Psoas muscle (tissue), 8 donors: Measurements from ENCODE around the gene TSPAN9. TPM values are rescaled to one million over a fixed set of nuclear protein-coding genes. Genes with fewer than 3 reads are reported as not detected.

Source experiments
- ATAC-seq, 4 donors: fragments of 200-7000 bp; cut with Tn5 transposase; one replicate each; pipeline ENCODE4 v1.9.1; 2020; ENCODE audit warnings: moderate library complexity in 3 of 4, mild to moderate bottlenecking in 2 of 4
- DNase-seq, 2 donors: peaks; one replicate each; pipeline ENCODE4 v3.0.0-alpha.2; 2020
- H3K27ac ChIP-seq: fragments of 200-600 bp; one replicate; pipeline ENCODE4 v1.8.0; 2022
- H3K27me3 ChIP-seq, 3 donors: fragments of 200-600 bp in 1 of 3; one replicate each; pipeline versions ENCODE4 v1.6.1 to v1.8.0; 2013 to 2022; ENCODE audit warnings: low read length in 2 of 3, mild to moderate bottlenecking in 2 of 3, moderate library complexity in 1 of 3; ENCODE audit not compliant: insufficient read depth in 3 of 3
- H3K36me3 ChIP-seq, 2 donors: fragments of 200-600 bp in 1 of 2; one replicate each; pipeline versions ENCODE4 v1.6.1 to v1.8.0; 2013 to 2022; ENCODE audit warnings: low read depth in 1 of 2, mild to moderate bottlenecking in 1 of 2, moderate library complexity in 1 of 2; ENCODE audit not compliant: insufficient read depth in 1 of 2
- H3K4me1 ChIP-seq: fragments of 200-600 bp; one replicate; pipeline ENCODE4 v1.8.0; 2022
- H3K4me3 ChIP-seq: fragments of 200-600 bp; one replicate; pipeline ENCODE4 v1.8.0; 2022; ENCODE audit warnings: mild to moderate bottlenecking
- H3K9me3 ChIP-seq: fragments of 200-600 bp; one replicate; pipeline ENCODE4 v1.8.0; 2022
- CTCF ChIP-seq: fragments of 200-600 bp; IDR thresholded peaks from one replicate; pipeline ENCODE4 v1.8.0; 2022; ENCODE audit warnings: antibody characterized with exemption
- WGBS, 3 donors: extraction: QIAGEN DNeasy Blood & Tissue Kit; methylation state at CpG; one replicate each; pipeline versions ENCODE4 v1.1.6 to v1.1.7; 2013; 5-methylcytosine and 5-hydroxymethylcytosine counted together
- intact Hi-C, 2 donors: fragments of 100-400 bp; cut with DNase I; formaldehyde crosslinking; loops; one replicate each; pipeline versions ENCODE4 v1.11.0 to v1.14.2; 2022
- polyA plus RNA-seq, 3 donors: library from polyadenylated mRNA; stranded (reverse); fragments of 200-250 nt; gene quantifications; one replicate each; pipeline ENCODE4 v1.2.3, GENCODE V29; 2013
- total RNA-seq, 4 donors: library from RNA; stranded (reverse); fragmentation: NEBNext Ultra II Directional in 2 of 4; extraction: Animal tissue kit (Norgen Biotek cat#: 25700) in 2 of 4; gene quantifications; one replicate each; pipeline versions ENCODE4 v1.2.1 to v1.2.4, GENCODE V29; 2021 to 2023
- donor health status: healthy with polysubstance abuse.
- donor health status: DM: no; HTN: no; CAD: no; lungs with moderate emphysema.
- donor health status: Bipolar disorder and iron deficiency.
- donor health status: healthy.
- donor health status: DM: yes; HTN: yes; CAD: no.
- donor health status: DM: no; HTN: no; CAD: no.
- donor health status: DM: no; HTN: no; CAD: no.
- donor health status: DM: yes; HTN: yes; CAD: no.

Gene TSPAN9
- total and polyA plus RNA-seq, 7 donors: 6.4 to 28.0 (median 11.6) TPM

- intact Hi-C loops: loop anchor here in 1 of 2 donors (2.0 kb wide), 1 partner anchor 49 kb away; no protein-coding TSS in a partner anchor
- Histone ChIP-seq H3K27ac (peak overlapping the region; percentile 96), H3K36me3 (no peaks in the 10 kb centered on the region), H3K4me3 (no peak overlapping the region), H3K27me3 (no peaks in the 10 kb centered on the region), H3K9me3 (no peaks in the 10 kb centered on the region), H3K4me1 (peaks cover 94% of the 10 kb centered on the region)
- 21 to 27% (median 21%) methylated on average over 7 of the region's 7 CpGs for WGBS, 3 donors
- DNase-seq: peak in 1 of 2 donors; percentile 56
- no peak for TF ChIP-seq CTCF
- peak in 1 of 4 donors; percentile 2 for ATAC-seq
Observed at GRCh38 chr12:3251691-3252090, 174.5 kb downstream of the TSPAN9 start.

GRCh38 chr12:3252450-3252891 is 175.3 kb downstream of the TSPAN9 start:
- no peak for TF ChIP-seq CTCF
- peak; percentile 75 to 79 (median 78) for ATAC-seq
- H3K27ac ChIP-seq: peak overlapping the region; percentile 96
- no peaks in the 10 kb centered on the region for H3K9me3 ChIP-seq
- peak; percentile 89 to 95 for DNase-seq
- intact Hi-C loops: no loop called here
- peaks cover 86% of the 10 kb centered on the region for H3K4me1 ChIP-seq
- H3K27me3 ChIP-seq: no peaks in the 10 kb centered on the region
- no peaks in the 10 kb centered on the region for H3K36me3 ChIP-seq
- 12 to 21% (median 18%) methylated on average over 13 of the region's 13 CpGs for WGBS, 3 donors
- no peak overlapping the region for H3K4me3 ChIP-seq

- intact Hi-C loops: no loop called here
- Histone ChIP-seq H3K9me3 (no peaks in the 10 kb centered on the region), H3K27me3 (no peaks in the 10 kb centered on the region), H3K4me3 (no peak overlapping the region), H3K4me1 (peaks cover 75% of the 10 kb centered on the region), H3K36me3 (no peaks in the 10 kb centered on the region), H3K27ac (peak overlapping the region; percentile 96)
- 67 to 94% (median 83%) methylated on average over 7 of the region's 7 CpGs for WGBS, 3 donors
- ATAC-seq: no peak
- DNase-seq: no peak
- no peak for TF ChIP-seq CTCF
Observed at GRCh38 chr12:3253682-3254275, 176.6 kb downstream of the TSPAN9 start.

GRCh38 chr12:3255057-3255456 is 177.9 kb downstream of the TSPAN9 start:
- DNase-seq: peak in 1 of 2 donors; percentile 78
- H3K36me3 ChIP-seq: no peaks in the 10 kb centered on the region
- no peak for TF ChIP-seq CTCF
- peaks cover 62% of the 10 kb centered on the region for H3K4me1 ChIP-seq
- 34 to 62% (median 46%) methylated on average over 12 of the region's 12 CpGs for WGBS, 3 donors
- H3K4me3 ChIP-seq: no peak overlapping the region
- intact Hi-C loops: no loop called here
- no peaks in the 10 kb centered on the region for H3K27me3 ChIP-seq
- H3K27ac ChIP-seq: peak overlapping the region; percentile 96
- peak; percentile 4 to 40 (median 20) for ATAC-seq
- H3K9me3 ChIP-seq: no peaks in the 10 kb centered on the region
